DOHH2 (cell line): Measurements from ENCODE around the gene INO80.

Experiments used
- H3F3A ChIP-seq: fragments of 200-600 bp; sonication (generic), shearing (Covaris generic); 2 replicates; pipeline ENCODE4 v1.6.0; 2016; ENCODE audit warnings: antibody characterized with exemption, mild to moderate bottlenecking; ENCODE audit not compliant: control insufficient read depth, insufficient read depth
- H3K27ac ChIP-seq: fragments of 200-600 bp; sonication (generic); 2 replicates; pipeline ENCODE4 v1.5.1; 2014; ENCODE audit warnings: low read depth, mild to moderate bottlenecking, low read length, moderate library complexity
- H3K27me3 ChIP-seq: fragments of 200-600 bp; sonication (generic); 2 replicates; pipeline ENCODE4 v1.6.1; 2014; ENCODE audit warnings: mild to moderate bottlenecking, low read length, mixed read lengths; ENCODE audit not compliant: control insufficient read depth
- H3K36me3 ChIP-seq: fragments of 200-600 bp; sonication (generic); 2 replicates; pipeline ENCODE4 v1.6.1; 2014; ENCODE audit warnings: mild to moderate bottlenecking, low read length, moderate library complexity, mixed read lengths; ENCODE audit not compliant: control insufficient read depth
- H3K4me1 ChIP-seq: fragments of 200-600 bp; sonication (generic); 2 replicates; pipeline ENCODE4 v1.6.1; 2014; ENCODE audit warnings: mild to moderate bottlenecking, low read length, mixed read lengths; ENCODE audit not compliant: control insufficient read depth
- H3K4me2 ChIP-seq: fragments of 200-600 bp; sonication (generic); 2 replicates; pipeline ENCODE4 v1.6.0; 2014; ENCODE audit warnings: mild to moderate bottlenecking, low read length, moderate library complexity
- H3K4me3 ChIP-seq: fragments of 200-600 bp; sonication (generic); 2 replicates; pipeline ENCODE4 v1.5.1; 2014; ENCODE audit warnings: mild to moderate bottlenecking, low read length, mixed read lengths
- H3K79me2 ChIP-seq: fragments of 200-600 bp; sonication (generic); 2 replicates; pipeline ENCODE4 v1.6.1; 2014; ENCODE audit warnings: mild to moderate bottlenecking, low read length, mixed read lengths; ENCODE audit not compliant: control insufficient read depth
- H3K9me2 ChIP-seq: fragments of 200-600 bp; sonication (generic); replicated peaks from 2 replicates; pipeline ENCODE4 v1.6.1; 2014; ENCODE audit warnings: mild to moderate bottlenecking, low read length, mixed read lengths; ENCODE audit not compliant: control insufficient read depth
- H3K9me3 ChIP-seq: fragments of 200-600 bp; sonication (generic); 2 replicates; pipeline ENCODE4 v1.6.1; 2014; ENCODE audit warnings: antibody characterized with exemption, low read length, mixed read lengths; ENCODE audit not compliant: control insufficient read depth, insufficient read depth
- H4K20me1 ChIP-seq: fragments of 200-600 bp; sonication (generic); 2 replicates; pipeline ENCODE4 v1.6.0; 2014; ENCODE audit warnings: low read depth, mild to moderate bottlenecking, antibody characterized with exemption, low read length, moderate library complexity; ENCODE audit not compliant: control insufficient read depth, insufficient read depth
- CTCF ChIP-seq: fragments of 200-600 bp; sonication (generic); IDR thresholded peaks from one replicate; pipeline ENCODE4 v1.5.1; 2014; ENCODE audit warnings: antibody characterized with exemption, mild to moderate bottlenecking, low read depth, low read length; ENCODE audit not compliant: poor library complexity, severe bottlenecking
- EZH2phosphoT487 ChIP-seq: fragments of 200-600 bp; sonication (generic); IDR thresholded peaks from 2 replicates; pipeline ENCODE4 v1.6.1; 2017; ENCODE audit warnings: borderline replicate concordance, mild to moderate bottlenecking, antibody characterized with exemption, low read length, moderate library complexity, mixed read lengths

The INO80 gene

GRCh38 chr15:41048397-41048796 is 67.7 kb downstream of the INO80 start:
- Histone ChIP-seq H3K79me2 (no peaks in the 10 kb centered on the region), H3K36me3 (peaks cover 75% of the 10 kb centered on the region), H3K4me3 (no peak overlapping the region), H3K9me2 (no peaks in the 10 kb centered on the region), H3K9me3 (no peaks in the 10 kb centered on the region), H4K20me1 (no peaks in the 10 kb centered on the region), H3K27ac (no peak overlapping the region), H3K4me1 (no peaks in the 10 kb centered on the region), H3F3A (no peaks in the 10 kb centered on the region), H3K27me3 (no peaks in the 10 kb centered on the region), H3K4me2 (no peak overlapping the region)
- TF ChIP-seq CTCF (no peak), EZH2phosphoT487 (no peak)

- Histone ChIP-seq H3K4me1 (no peaks in the 10 kb centered on the region), H3K36me3 (peaks cover 80% of the 10 kb centered on the region), H3K4me3 (no peak overlapping the region), H3K79me2 (no peaks in the 10 kb centered on the region), H3K4me2 (no peak overlapping the region), H3K27me3 (no peaks in the 10 kb centered on the region), H3K9me3 (no peaks in the 10 kb centered on the region), H3F3A (no peaks in the 10 kb centered on the region), H3K9me2 (no peaks in the 10 kb centered on the region), H4K20me1 (no peaks in the 10 kb centered on the region), H3K27ac (no peak overlapping the region)
- TF ChIP-seq CTCF = no peak
- no peak for TF ChIP-seq EZH2phosphoT487
These were observed 68.6 kb downstream of the INO80 start for GRCh38 chr15:41047474-41047873.

GRCh38 chr15:41043276-41043951 is 72.7 kb downstream of the INO80 start:
- Histone ChIP-seq H3K9me3 (no peaks in the 10 kb centered on the region), H3K36me3 (peaks cover 77% of the 10 kb centered on the region), H3K27me3 (no peaks in the 10 kb centered on the region), H3K9me2 (no peaks in the 10 kb centered on the region), H3F3A (no peaks in the 10 kb centered on the region), H3K4me2 (no peak overlapping the region), H3K79me2 (no peaks in the 10 kb centered on the region), H3K27ac (no peak overlapping the region), H3K4me1 (no peaks in the 10 kb centered on the region), H3K4me3 (no peak overlapping the region), H4K20me1 (no peaks in the 10 kb centered on the region)
- TF ChIP-seq EZH2phosphoT487 = no peak
- TF ChIP-seq CTCF = no peak
